NCI-H146 treated with DMSO at 0.1 percent for 48 hours (cell line): ENCODE results near the gene NCAPG2.

Source experiments
- DNase-seq: peaks from one replicate; lab custom pipeline; 2025; ENCODE audit not compliant: unreplicated experiment; lab: John Stamatoyannopoulos, UW

Gene NCAPG2

GRCh38 chr7:158603773-158604755, 100.5 kb downstream of the NCAPG2 start:
- DNase-seq = no peak

- DNase-seq = no peak
These were observed 101.5 kb downstream of the NCAPG2 start for GRCh38 chr7:158602905-158603772.

- DNase-seq = no peak
These were observed 102.6 kb downstream of the NCAPG2 start for GRCh38 chr7:158602041-158602440.

- DNase-seq = no peak
These were observed 103.5 kb downstream of the NCAPG2 start for GRCh38 chr7:158601090-158601489.

GRCh38 chr7:158596745-158597144, 107.9 kb downstream of the NCAPG2 start:
- DNase-seq = no peak

GRCh38 chr7:158596309-158596708, 108.3 kb downstream of the NCAPG2 start:
- DNase-seq = no peak

GRCh38 chr7:158595068-158595467, 109.5 kb downstream of the NCAPG2 start:
- no peak for DNase-seq

- DNase-seq = no peak
These were observed 112.1 kb downstream of the NCAPG2 start for GRCh38 chr7:158592541-158592940.

- no peak for DNase-seq
These were observed 112.7 kb downstream of the NCAPG2 start for GRCh38 chr7:158591944-158592343.

GRCh38 chr7:158590181-158590530, 114.4 kb downstream of the NCAPG2 start:
- DNase-seq = no peak

GRCh38 chr7:158589653-158590052, 115.0 kb downstream of the NCAPG2 start:
- no peak for DNase-seq

- DNase-seq = no peak
These were observed 115.6 kb downstream of the NCAPG2 start for GRCh38 chr7:158588878-158589442.

GRCh38 chr7:158588085-158588877, 116.3 kb downstream of the NCAPG2 start:
- DNase-seq = no peak

- peak; percentile 36 for DNase-seq
These were observed 117.2 kb downstream of the NCAPG2 start, which contains the start of gene PTPRN2 for GRCh38 chr7:158587162-158588084. TSS of gene PTPRN2 (minus strand) at chr7:158587823.

GRCh38 chr7:158586499-158587161, 118.0 kb downstream of the NCAPG2 start:
- no peak for DNase-seq

- DNase-seq = peak; percentile 82
These were observed 118.7 kb downstream of the NCAPG2 start for GRCh38 chr7:158585721-158586498.

GRCh38 chr7:158584407-158584806, 120.2 kb downstream of the NCAPG2 start:
- DNase-seq = no peak

- DNase-seq = no peak
These were observed 120.8 kb downstream of the NCAPG2 start for GRCh38 chr7:158583810-158584209.
